PC-9 (cell line): ENCODE measurements around the gene ANKAR. TPM values are rescaled to one million over a fixed set of nuclear protein-coding genes. Genes with fewer than 3 reads are reported as not detected.

Experiments used
- BruUV-seq: library from RNA; stranded (reverse); fragments of 400-500 nt; replicated peaks from 2 replicates; lab custom pipeline; 2021; lab: Mats Ljungman, UMichigan
- CTCF ChIA-PET: fragments of 300-600 bp; sonication (Branson Sonifier 250); formaldehyde crosslinking; loops from one replicate; lab custom pipeline; 2022; ENCODE audit warnings: antibody characterized with exemption; lab: Charles Lee
- POLR2A ChIA-PET: fragments of 300-600 bp; sonication (Branson Sonifier 250); formaldehyde crosslinking; loops from one replicate; lab custom pipeline; 2022; ENCODE audit warnings: antibody characterized with exemption; ENCODE audit not compliant: unreplicated experiment; lab: Charles Lee
- DNase-seq, 2 experiments: peaks; one replicate each; pipeline versions ENCODE4 v3.0.0 to v3.0.0-alpha.2; 2015 to 2022; ENCODE audit warnings: mixed read lengths in 1 of 2
- H2AFZ ChIP-seq: fragments of 200-600 bp; sonication (generic); 2 replicates; pipeline ENCODE4 v1.8.1; 2017; ENCODE audit warnings: antibody characterized with exemption
- H3F3A ChIP-seq: fragments of 200-600 bp; sonication (generic); 2 replicates; pipeline ENCODE4 v1.8.1; 2017; ENCODE audit warnings: antibody characterized with exemption, mild to moderate bottlenecking, low read depth; ENCODE audit not compliant: insufficient read depth
- H3K27ac ChIP-seq: fragments of 200-600 bp; sonication (generic); 2 replicates; pipeline ENCODE4 v1.6.1; 2016; ENCODE audit warnings: mixed run types
- H3K27me3 ChIP-seq: fragments of 200-600 bp; sonication (generic); 2 replicates; pipeline ENCODE4 v1.6.1; 2016; ENCODE audit warnings: low read depth, mixed run types; ENCODE audit not compliant: insufficient read depth
- H3K36me3 ChIP-seq: fragments of 200-600 bp; sonication (generic); 2 replicates; pipeline ENCODE4 v1.6.1; 2016; ENCODE audit warnings: low read depth, mixed run types
- H3K4me1 ChIP-seq: fragments of 200-600 bp; sonication (generic); replicated peaks from 2 replicates; pipeline ENCODE4 v1.6.1; 2016; ENCODE audit warnings: mixed run types; ENCODE audit not compliant: insufficient read depth
- H3K4me2 ChIP-seq: fragments of 200-600 bp; sonication (generic); 2 replicates; pipeline ENCODE4 v1.6.1; 2017; ENCODE audit warnings: mixed run types
- H3K4me3 ChIP-seq: fragments of 200-600 bp; sonication (generic); 2 replicates; pipeline ENCODE4 v1.6.1; 2016; ENCODE audit warnings: mixed run types
- H3K79me2 ChIP-seq: fragments of 200-600 bp; sonication (generic); 2 replicates; pipeline ENCODE4 v1.6.1; 2017; ENCODE audit warnings: low read depth, mixed run types
- H3K9me2 ChIP-seq: fragments of 200-600 bp; sonication (generic); 2 replicates; pipeline ENCODE4 v1.8.1; 2017; ENCODE audit warnings: mild to moderate bottlenecking; ENCODE audit not compliant: insufficient read depth
- H3K9me3 ChIP-seq: fragments of 200-600 bp; sonication (generic); 2 replicates; pipeline ENCODE4 v1.8.1; 2016; ENCODE audit warnings: low read depth; ENCODE audit not compliant: insufficient read depth
- H4K20me1 ChIP-seq: fragments of 200-600 bp; sonication (generic); 2 replicates; pipeline ENCODE4 v1.8.1; 2017; ENCODE audit not compliant: insufficient read depth
- CTCF ChIP-seq: fragments of 200-600 bp; sonication (generic); conservative IDR thresholded peaks from 2 replicates; pipeline ENCODE4 v1.6.1; 2017; ENCODE audit warnings: mixed run types, antibody characterized with exemption, mild to moderate bottlenecking, moderate library complexity
- EZH2 ChIP-seq: fragments of 200-600 bp; sonication (generic); IDR thresholded peaks from 2 replicates; pipeline ENCODE4 v1.8.0; 2017; ENCODE audit warnings: antibody characterized with exemption, low read depth
- intact Hi-C: fragments of 100-400 bp; cut with micrococcal nuclease; formaldehyde crosslinking; loops from one replicate; pipeline ENCODE4 v1.10.0; 2022; ENCODE audit not compliant: unreplicated experiment
- total RNA-seq: library from RNA; stranded (reverse); gene quantifications from 2 replicates; pipeline ENCODE4 v1.2.3, GENCODE V29; 2021

The ANKAR gene
- total RNA-seq, 1 experiment from 2014 or later, result 3.6 TPM

GRCh38 chr2:189723192-189723591 is 48.7 kb downstream of the ANKAR start:
- intact Hi-C loops, result no loop called here
- Histone ChIP-seq H3K79me2 (no peaks in the 10 kb centered on the region), H4K20me1 (no peaks in the 10 kb centered on the region), H3K36me3 (no peaks in the 10 kb centered on the region), H3K27ac (no peak overlapping the region), H3K4me3 (no peak overlapping the region), H3K4me2 (no peak overlapping the region), H3K9me2 (no peaks in the 10 kb centered on the region), H2AFZ (no peak overlapping the region), H3F3A (no peaks in the 10 kb centered on the region), H3K27me3 (no peaks in the 10 kb centered on the region), H3K9me3 (no peaks in the 10 kb centered on the region), H3K4me1 (no peaks in the 10 kb centered on the region)
- TF ChIP-seq EZH2 (no peak), CTCF (no peak)
- POLR2A ChIA-PET, result no interaction called here
- DNase-seq, result no peak
- no TSS peak for BruUV-seq
- CTCF ChIA-PET, result no interaction called here

Other genes with a start within 250 kb of the ANKAR start
- gene WDR75, start 233.2 kb upstream of the ANKAR start, total RNA-seq, result 18.5 and 27.5 TPM in 2 replicates
- 8.0 and 8.2 TPM in 2 replicates for gene SLC40A1, start 93.9 kb upstream of the ANKAR start, total RNA-seq
- 14.8 TPM in 2 replicates for gene ASNSD1, start 13.2 kb upstream of the ANKAR start, total RNA-seq
- 4.6 and 5.7 TPM in 2 replicates for gene OSGEPL1, start 88.1 kb downstream of the ANKAR start, total RNA-seq
- gene ORMDL1, start 109.7 kb downstream of the ANKAR start, total RNA-seq, result 21.2 and 32.7 TPM in 2 replicates
- 18.6 and 20.0 TPM in 2 replicates for gene PMS1, start 109.8 kb downstream of the ANKAR start, total RNA-seq